WTC11 (cell line): Measurements from ENCODE around the gene BACH2. TPM values are rescaled to one million over a fixed set of nuclear protein-coding genes. Genes with fewer than 3 reads are reported as not detected.

Experiments
- ATAC-seq: fragments of 200-7000 bp; cut with Tn5 transposase; 2 replicates; pipeline ENCODE4 v1.10.0; 2021; ENCODE audit warnings: mild to moderate bottlenecking, moderate library complexity
- CTCF ChIA-PET: fragments of 300-600 bp; sonication (Branson Sonifier 250); formaldehyde crosslinking; loops from one replicate; lab custom pipeline; 2021; ENCODE audit warnings: antibody characterized with exemption; lab: Charles Lee
- POLR2A ChIA-PET: fragments of 350-600 bp; sonication (Branson Sonifier 250); formaldehyde crosslinking; loops from one replicate; lab custom pipeline; 2021; ENCODE audit warnings: antibody characterized with exemption; lab: Charles Lee
- DNase-seq: peaks from one replicate; pipeline ENCODE4 v3.0.0; 2021; ENCODE audit warnings: low spot score
- H3K27ac Mint-ChIP-seq: 2 replicates; pipeline ENCODE4 v1.8.0; 2021; ENCODE audit warnings: mixed read lengths
- H3K27me3 Mint-ChIP-seq: 2 replicates; pipeline ENCODE4 v1.8.0; 2021; ENCODE audit warnings: low read depth, mild to moderate bottlenecking, moderate library complexity, mixed read lengths
- H3K36me3 Mint-ChIP-seq: 2 replicates; pipeline ENCODE4 v1.8.0; 2021; ENCODE audit warnings: mixed read lengths
- H3K4me1 Mint-ChIP-seq: 2 replicates; pipeline ENCODE4 v1.8.0; 2022; ENCODE audit warnings: mixed read lengths
- H3K4me3 Mint-ChIP-seq: 2 replicates; pipeline ENCODE4 v1.8.0; 2021; ENCODE audit warnings: mild to moderate bottlenecking, moderate library complexity, mixed read lengths
- H3K9me3 Mint-ChIP-seq: 2 replicates; pipeline ENCODE4 v1.8.0; 2021; ENCODE audit warnings: mixed read lengths
- ATF3 ChIP-seq: sonication (generic); formaldehyde crosslinking; conservative IDR thresholded peaks from 2 replicates; pipeline ENCODE4 v1.8.1; 2022; ENCODE audit warnings: mild to moderate bottlenecking, missing genetic modification reagents
- CDX4 ChIP-seq: fragments of 250-450 bp; sonication (Bioruptor Pico); IDR thresholded peaks from 2 replicates; pipeline ENCODE4 v1.9.0; 2021; ENCODE audit warnings: moderate library complexity, mild to moderate bottlenecking, inconsistent platforms, borderline replicate concordance
- CREB1 ChIP-seq: sonication (generic); formaldehyde crosslinking; IDR thresholded peaks from 2 replicates; pipeline ENCODE4 v1.8.0; 2023; ENCODE audit warnings: mild to moderate bottlenecking, missing genetic modification reagents
- CTCF ChIP-seq: fragments of 200-600 bp; IDR thresholded peaks from 2 replicates; pipeline ENCODE4 v1.8.0; 2022; ENCODE audit warnings: antibody characterized with exemption
- E2F5 ChIP-seq: sonication (generic); formaldehyde crosslinking; IDR thresholded peaks from 2 replicates; pipeline ENCODE4 v1.8.1; 2022; ENCODE audit warnings: mild to moderate bottlenecking, moderate library complexity, missing genetic modification reagents
- ETV6 ChIP-seq: sonication (generic); formaldehyde crosslinking; IDR thresholded peaks from 2 replicates; pipeline ENCODE4 v1.8.1; 2022; ENCODE audit warnings: mild to moderate bottlenecking, missing genetic modification reagents
- GABPB1 ChIP-seq: sonication (generic); formaldehyde crosslinking; IDR thresholded peaks from 2 replicates; pipeline ENCODE4 v1.8.1; 2023; ENCODE audit warnings: mild to moderate bottlenecking, missing genetic modification reagents
- HMGXB4 ChIP-seq: sonication (generic); formaldehyde crosslinking; IDR thresholded peaks from 2 replicates; pipeline ENCODE4 v1.8.1; 2023; ENCODE audit warnings: mild to moderate bottlenecking, moderate library complexity, missing genetic modification reagents
- IRF2 ChIP-seq: sonication (generic); formaldehyde crosslinking; IDR thresholded peaks from 2 replicates; pipeline ENCODE4 v1.8.0; 2022; ENCODE audit warnings: low read depth, missing genetic modification reagents, borderline replicate concordance
- KAT7 ChIP-seq: sonication (generic); formaldehyde crosslinking; IDR thresholded peaks from 2 replicates; pipeline ENCODE4 v1.8.1; 2023; ENCODE audit warnings: missing genetic modification reagents, mild to moderate bottlenecking, borderline replicate concordance
- MAX ChIP-seq: sonication (generic); formaldehyde crosslinking; IDR thresholded peaks from 2 replicates; pipeline ENCODE4 v1.8.0; 2022; ENCODE audit warnings: mild to moderate bottlenecking, missing genetic modification reagents
- MXD4 ChIP-seq: fragments of 250-450 bp; sonication (Bioruptor Pico); IDR thresholded peaks from 2 replicates; pipeline ENCODE4 v1.8.0; 2021; ENCODE audit warnings: mild to moderate bottlenecking, moderate library complexity, borderline replicate concordance
- NFATC4 ChIP-seq: fragments of 250-450 bp; sonication (Bioruptor Pico); IDR thresholded peaks from 2 replicates; pipeline ENCODE4 v1.9.0; 2021; ENCODE audit warnings: mild to moderate bottlenecking
- OVOL2 ChIP-seq: fragments of 250-450 bp; sonication (Bioruptor Pico); IDR thresholded peaks from 2 replicates; pipeline ENCODE4 v1.9.0; 2021; ENCODE audit warnings: mild to moderate bottlenecking, borderline replicate concordance
- PRDM15 ChIP-seq: sonication (generic); formaldehyde crosslinking; IDR thresholded peaks from 2 replicates; pipeline ENCODE4 v1.8.0; 2022; ENCODE audit warnings: missing genetic modification reagents
- SMAD3 ChIP-seq: sonication (generic); formaldehyde crosslinking; IDR thresholded peaks from 2 replicates; pipeline ENCODE4 v1.8.0; 2022; ENCODE audit warnings: missing genetic modification reagents, mild to moderate bottlenecking, borderline replicate concordance
- STAT6 ChIP-seq: sonication (generic); formaldehyde crosslinking; conservative IDR thresholded peaks from 2 replicates; pipeline ENCODE4 v1.8.1; 2023; ENCODE audit warnings: mild to moderate bottlenecking, low read depth, missing genetic modification reagents, moderate library complexity
- TP53 ChIP-seq: sonication (generic); formaldehyde crosslinking; IDR thresholded peaks from 2 replicates; pipeline ENCODE4 v1.8.1; 2023; ENCODE audit warnings: mild to moderate bottlenecking, missing genetic modification reagents
- USF2 ChIP-seq: sonication (generic); formaldehyde crosslinking; IDR thresholded peaks from 2 replicates; pipeline ENCODE4 v1.8.1; 2023; ENCODE audit warnings: mild to moderate bottlenecking, missing genetic modification reagents, moderate library complexity
- ZBTB21 ChIP-seq: sonication (generic); formaldehyde crosslinking; IDR thresholded peaks from 2 replicates; pipeline ENCODE4 v1.8.1; 2023; ENCODE audit warnings: mild to moderate bottlenecking, missing genetic modification reagents, borderline replicate concordance
- ZNF263 ChIP-seq: sonication (generic); formaldehyde crosslinking; IDR thresholded peaks from 2 replicates; pipeline ENCODE4 v1.8.1; 2022; ENCODE audit warnings: low read depth, mild to moderate bottlenecking, moderate library complexity, missing genetic modification reagents
- total RNA-seq: library from RNA; stranded (reverse); gene quantifications from 3 replicates; pipeline ENCODE4 v1.2.3, GENCODE V29; 2021

BACH2 gene
- total RNA-seq, 1 experiment from 2014 or later, result 5.9 TPM

- Mint-ChIP-seq H3K9me3 (no peaks in the 10 kb centered on the region), H3K27ac (no peak overlapping the region), H3K4me3 (no peak overlapping the region), H3K27me3 (no peaks in the 10 kb centered on the region), H3K36me3 (no peaks in the 10 kb centered on the region), H3K4me1 (no peaks in the 10 kb centered on the region)
- ChIA-PET POLR2A (no interaction called here), CTCF (interaction anchor here (2.1 kb wide), 1 partner anchor 204 kb away, joined by 4 read pairs; no protein-coding TSS in a partner anchor)
- DNase-seq, result no peak
- TF ChIP-seq GABPB1 (CRISPR knock-in tag) (no peak), USF2 (no peak), ZNF263 (CRISPR knock-in tag) (no peak), MAX (CRISPR knock-in tag) (no peak), CTCF (no peak), ZBTB21 (no peak), CREB1 (no peak), STAT6 (no peak), PRDM15 (CRISPR knock-in tag) (no peak), TP53 (CRISPR knock-in tag) (no peak), ATF3 (no peak), NFATC4 (no peak), E2F5 (no peak)
- no peak for ATAC-seq
Measured at GRCh38 chr6:90144396-90144795, 152.2 kb downstream of the BACH2 start.

- no peak overlapping the region for H3K27ac Mint-ChIP-seq
- H3K4me3 Mint-ChIP-seq, result no peak overlapping the region
- no peaks in the 10 kb centered on the region for H3K9me3 Mint-ChIP-seq
- no peak for ATAC-seq
- 0 out of 2 replicates have a peak, but pooled peaks cover 4% of the 10 kb centered on the region for H3K4me1 Mint-ChIP-seq
- no peaks in the 10 kb centered on the region for H3K36me3 Mint-ChIP-seq
- CTCF ChIA-PET, result interaction anchor here (0.7 kb wide), 1 partner anchor 336 kb away, joined by 3 read pairs; no protein-coding TSS in a partner anchor
- no peak for DNase-seq
- POLR2A ChIA-PET, result interaction anchor here (0.7 kb wide), 1 partner anchor 92 kb away, joined by 4 read pairs; no protein-coding TSS in a partner anchor
- H3K27me3 Mint-ChIP-seq, result no peaks in the 10 kb centered on the region
- TF ChIP-seq MXD4 (no peak), IRF2 (no peak), ETV6 (CRISPR knock-in tag) (no peak), CDX4 (CRISPR knock-in tag) (no peak), HMGXB4 (no peak), ZNF263 (CRISPR knock-in tag) (no peak), OVOL2 (no peak), SMAD3 (CRISPR knock-in tag) (no peak), KAT7 (CRISPR knock-in tag) (no peak)
Measured at GRCh38 chr6:90140683-90141082, 156.0 kb downstream of the BACH2 start.
